KOPT-K1 (cell line): ENCODE data around the gene SMAD1.

Experiments used
- H3K27ac ChIP-seq: fragments of 200-600 bp; sonication (generic); 2 replicates; pipeline ENCODE4 v1.5.1; 2016; ENCODE audit warnings: antibody characterized with exemption, mild to moderate bottlenecking, low read depth, low read length; ENCODE audit not compliant: poor library complexity, severe bottlenecking
- H3K36me3 ChIP-seq: fragments of 200-600 bp; sonication (generic); 2 replicates; pipeline ENCODE4 v1.5.1; 2017; ENCODE audit warnings: antibody characterized with exemption, mild to moderate bottlenecking, low read length, moderate library complexity; ENCODE audit not compliant: insufficient read depth
- H3K9me3 ChIP-seq: fragments of 200-600 bp; sonication (generic); 2 replicates; pipeline ENCODE4 v1.5.1; 2017; ENCODE audit warnings: antibody characterized with exemption, low read length, mild to moderate bottlenecking; ENCODE audit not compliant: insufficient read depth, poor library complexity, severe bottlenecking

Gene SMAD1

DNA sequence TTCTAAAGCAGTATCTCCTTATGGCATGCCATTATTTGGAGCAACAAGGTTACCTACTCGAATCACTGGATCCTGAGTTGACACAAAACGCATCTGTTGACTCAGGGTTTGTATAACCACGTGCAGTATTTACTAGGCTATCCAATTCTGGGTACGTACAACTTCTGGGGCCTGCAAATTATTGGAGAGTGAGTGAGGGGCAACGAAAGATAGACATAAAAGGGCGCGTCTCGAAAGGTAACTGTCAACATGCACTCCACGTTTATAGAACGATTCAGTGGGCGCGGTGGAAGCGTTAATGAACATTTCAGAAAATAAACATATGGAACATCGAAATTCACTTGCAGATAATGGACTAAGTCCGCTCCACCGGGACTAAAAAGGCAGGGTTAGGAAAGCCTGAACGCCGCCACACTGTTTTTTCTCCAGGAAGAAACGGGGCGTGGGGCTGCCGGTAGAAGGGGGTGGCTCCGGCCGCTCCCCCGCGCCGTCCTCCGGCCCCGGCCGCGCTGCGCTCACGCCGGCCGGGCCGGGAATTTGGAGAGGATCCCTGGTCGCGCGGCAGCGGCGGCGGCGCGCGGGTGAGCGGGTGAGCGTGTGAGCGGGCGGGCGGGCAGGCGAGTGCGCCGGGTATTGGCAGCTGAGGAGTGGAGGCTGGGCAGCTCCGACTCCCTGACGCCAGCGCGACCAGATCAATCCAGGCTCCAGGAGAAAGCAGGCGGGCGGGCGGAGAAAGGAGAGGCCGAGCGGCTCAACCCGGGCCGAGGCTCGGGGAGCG, at the start of gene SMAD1:
SMAD1 (plus strand) TSS at position 690 of the 778 bp plus-strand sequence. CDS start 32,761 bp downstream, outside the sequence.
- Histone ChIP-seq H3K36me3 (no peaks in the 10 kb centered on the region), H3K9me3 (no peaks in the 10 kb centered on the region), H3K27ac (peak within 1 kb of the TSS; percentile 73)

DNA sequence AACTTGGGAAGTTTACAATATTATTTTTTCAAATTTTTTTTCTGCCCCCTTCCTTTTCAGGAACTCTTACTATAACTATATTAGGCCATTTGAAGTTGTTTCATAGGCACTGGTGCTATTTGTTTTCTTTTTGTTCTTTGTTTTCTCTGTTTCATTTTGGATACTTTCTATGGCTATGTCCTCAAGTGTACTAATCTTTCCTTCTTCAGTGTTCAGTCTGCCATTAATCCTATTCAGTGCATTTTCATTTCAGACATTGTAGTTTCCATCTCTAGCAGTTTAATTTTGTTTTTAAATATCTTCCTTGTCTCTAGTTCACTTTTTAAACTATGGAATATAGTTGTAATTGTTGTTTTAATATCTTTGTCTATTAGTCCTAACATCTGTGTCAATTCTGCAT, 48.0 kb upstream of the SMAD1 start:
- no peaks in the 10 kb centered on the region for H3K36me3 ChIP-seq
- H3K9me3 ChIP-seq: peaks cover 10% of the 10 kb centered on the region
- no peak overlapping the region for H3K27ac ChIP-seq

DNA sequence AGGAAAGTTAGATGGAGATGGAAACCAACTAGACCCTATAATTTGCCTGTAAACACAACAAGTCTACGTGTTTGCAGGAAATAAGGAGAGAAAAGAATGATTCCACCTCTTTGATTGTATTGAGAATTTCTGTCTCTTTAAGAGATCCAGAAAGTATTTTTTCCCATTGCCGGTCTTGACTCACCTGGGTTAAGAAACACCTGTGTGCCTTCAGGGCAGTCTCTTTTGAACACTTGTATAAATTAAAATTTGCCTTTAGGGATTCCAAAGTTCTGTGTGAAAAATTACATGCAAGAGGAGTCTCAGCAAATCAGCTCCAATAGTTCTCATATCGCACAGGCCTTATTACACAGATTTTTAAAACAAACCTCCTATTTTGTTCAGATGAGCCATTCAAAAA, 46.0 kb upstream of the SMAD1 start:
- Histone ChIP-seq H3K27ac (no peak overlapping the region), H3K36me3 (no peaks in the 10 kb centered on the region), H3K9me3 (peaks cover 10% of the 10 kb centered on the region)

DNA sequence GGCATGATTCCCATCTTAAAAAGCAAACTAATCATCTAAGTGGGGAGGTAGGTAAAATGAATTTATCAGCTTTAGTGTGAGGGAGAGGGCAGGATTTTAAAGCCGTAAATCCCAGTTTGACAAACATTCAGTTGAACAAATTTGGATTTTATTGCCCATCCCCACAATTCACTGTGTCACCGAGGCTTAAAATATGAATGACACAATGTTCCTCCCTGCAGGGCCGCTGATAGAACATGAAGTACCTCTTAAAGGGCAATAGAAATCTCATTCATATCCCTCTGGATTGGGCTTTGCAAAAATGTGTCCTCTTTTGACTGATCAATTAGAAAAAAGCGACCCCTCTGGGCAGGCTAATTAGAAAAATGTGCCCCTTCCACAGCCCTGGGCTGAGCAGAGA, 45.5 kb upstream of the SMAD1 start:
- peaks cover 10% of the 10 kb centered on the region for H3K9me3 ChIP-seq
- H3K36me3 ChIP-seq: no peaks in the 10 kb centered on the region
- H3K27ac ChIP-seq: no peak overlapping the region

DNA sequence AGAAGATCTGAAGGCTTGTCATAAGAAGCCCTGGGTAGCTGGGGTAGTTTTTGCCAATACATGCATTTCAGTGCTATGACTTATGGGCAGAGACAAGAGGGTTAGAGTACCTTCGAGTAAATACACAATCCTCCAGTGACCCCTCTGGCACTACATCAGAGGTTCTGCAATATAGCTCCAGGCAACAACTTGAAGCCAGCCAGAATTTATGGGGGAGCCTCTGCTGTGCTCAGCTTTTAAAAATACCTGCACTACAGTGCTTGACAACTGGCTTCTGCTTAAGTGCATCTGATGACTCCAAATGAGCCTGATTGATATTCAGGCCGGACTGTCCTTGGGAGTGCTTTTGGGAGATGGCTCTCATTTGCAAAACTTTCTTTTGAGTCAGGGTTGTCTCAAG, 44.9 kb upstream of the SMAD1 start:
- Histone ChIP-seq H3K36me3 (no peaks in the 10 kb centered on the region), H3K27ac (no peak overlapping the region), H3K9me3 (peaks cover 10% of the 10 kb centered on the region)

DNA sequence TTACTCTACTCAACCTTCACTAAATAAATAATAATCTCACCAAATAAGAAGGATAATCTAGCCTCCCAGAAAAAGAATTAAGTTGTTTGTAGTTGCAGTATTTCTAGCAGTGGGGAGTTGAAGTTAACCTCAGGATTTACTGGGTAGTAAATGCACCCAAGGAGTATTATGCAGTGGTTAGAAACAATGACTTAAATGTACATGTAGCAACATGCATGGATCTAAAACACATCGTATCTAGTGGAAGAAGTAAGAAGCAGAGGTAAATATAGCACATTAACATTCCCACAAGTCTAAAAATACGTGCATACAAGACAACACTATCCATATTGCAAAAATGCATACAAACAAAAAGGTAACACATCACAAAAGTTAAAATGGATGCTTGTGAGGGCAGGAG, 44.2 kb upstream of the SMAD1 start:
- no peaks in the 10 kb centered on the region for H3K36me3 ChIP-seq
- peaks cover 10% of the 10 kb centered on the region for H3K9me3 ChIP-seq
- no peak overlapping the region for H3K27ac ChIP-seq

DNA sequence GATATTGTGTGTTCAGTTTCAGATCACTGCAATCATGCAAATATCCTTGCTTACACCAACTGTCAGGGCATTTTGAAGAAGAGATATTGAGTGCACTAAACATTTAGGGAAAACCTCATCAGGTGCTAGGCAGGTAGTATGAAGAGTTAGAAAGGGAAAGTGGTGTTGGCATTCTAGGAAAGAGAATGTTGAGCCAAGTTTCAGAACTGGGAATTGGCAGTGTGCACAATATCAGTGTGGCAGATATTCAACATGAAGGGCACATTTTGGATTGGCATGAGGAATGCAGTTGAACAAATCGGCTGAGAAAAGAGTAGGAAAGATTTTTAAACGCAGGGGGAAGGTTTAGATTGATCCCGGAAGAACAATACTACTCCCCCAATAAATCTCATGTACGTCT, 43.4 kb upstream of the SMAD1 start:
- no peak overlapping the region for H3K27ac ChIP-seq
- no peaks in the 10 kb centered on the region for H3K36me3 ChIP-seq

DNA sequence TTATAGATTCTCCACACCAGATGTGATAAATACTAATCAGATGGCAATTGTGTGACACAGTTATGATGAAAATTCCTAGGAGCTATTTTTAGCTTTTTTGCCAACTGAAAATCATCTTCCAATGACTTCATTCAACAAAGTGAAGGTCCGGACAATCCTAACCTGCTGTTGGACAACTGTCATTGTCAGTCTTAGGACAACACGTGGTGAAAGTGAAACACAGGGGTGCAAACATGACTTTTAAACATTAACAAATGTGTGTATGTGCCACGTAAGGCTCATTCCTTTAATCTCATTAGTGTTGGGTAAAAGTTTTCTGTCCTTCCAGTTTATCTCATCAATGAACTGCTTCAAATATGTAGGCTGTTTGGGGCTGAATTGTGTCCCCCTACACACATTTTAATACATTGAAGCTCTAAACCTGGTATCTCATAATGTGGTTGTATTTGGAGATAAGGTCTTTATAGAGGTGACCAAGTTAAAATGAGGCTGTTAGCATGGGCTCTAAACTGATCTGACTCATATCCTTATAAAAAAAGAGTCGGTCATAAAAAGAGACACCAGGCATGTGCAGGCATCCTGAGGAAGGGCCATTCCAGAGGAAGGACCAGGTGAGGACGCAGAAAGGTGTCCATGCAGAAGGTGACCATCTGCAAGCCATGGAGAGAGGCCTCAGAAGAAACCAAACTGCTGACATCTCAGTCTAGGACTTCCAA, 41.2 kb upstream of the SMAD1 start:
- no peaks in the 10 kb centered on the region for H3K36me3 ChIP-seq
- H3K27ac ChIP-seq: no peak overlapping the region
- no peaks in the 10 kb centered on the region for H3K9me3 ChIP-seq

More for the DNA sequence above, 43.4 kb upstream of the SMAD1 start:
- H3K9me3 ChIP-seq: peaks cover 10% of the 10 kb centered on the region

DNA sequence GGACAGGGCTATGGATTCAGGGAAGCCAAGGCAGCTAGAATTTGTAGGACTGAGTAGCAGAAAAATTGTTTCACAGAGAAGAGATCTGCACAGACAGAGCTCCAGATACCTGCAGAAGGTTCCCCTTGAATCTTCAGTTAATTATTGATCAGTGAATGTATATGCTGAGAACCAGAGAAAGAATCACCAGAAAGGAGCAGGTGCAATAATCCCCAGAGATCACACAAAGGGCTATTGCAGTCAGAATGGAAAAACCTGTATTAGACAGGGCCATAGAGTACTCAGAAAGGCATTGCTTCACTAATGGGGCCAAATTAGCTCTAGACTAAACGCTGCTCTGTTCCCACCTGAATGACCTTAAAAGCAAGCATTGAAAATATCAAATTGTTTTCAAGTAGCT, 35.5 kb upstream of the SMAD1 start:
- no peaks in the 10 kb centered on the region for H3K9me3 ChIP-seq
- H3K27ac ChIP-seq: no peak overlapping the region
- H3K36me3 ChIP-seq: no peaks in the 10 kb centered on the region

DNA sequence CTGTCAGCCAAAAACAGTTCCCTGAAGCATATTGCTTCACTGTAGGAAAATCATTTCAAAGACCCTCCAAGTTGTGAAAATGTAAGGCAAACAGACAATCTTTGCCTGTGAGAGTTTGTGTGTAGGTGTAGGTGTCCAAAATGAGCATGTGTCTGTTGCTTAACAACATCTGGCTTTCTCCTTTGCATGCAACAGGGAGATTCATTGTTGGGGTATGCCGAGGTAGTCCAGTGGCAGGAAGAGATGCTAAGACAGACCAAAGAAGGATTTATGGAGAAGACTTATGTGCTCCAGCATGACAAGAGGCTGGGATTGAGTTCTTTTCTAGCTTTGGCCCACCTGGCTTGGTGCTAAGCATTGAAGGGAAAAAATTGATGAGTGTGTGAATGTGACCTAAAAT, 29.8 kb upstream of the SMAD1 start:
- Histone ChIP-seq H3K9me3 (peaks cover 10% of the 10 kb centered on the region), H3K36me3 (no peaks in the 10 kb centered on the region), H3K27ac (no peak overlapping the region)

DNA sequence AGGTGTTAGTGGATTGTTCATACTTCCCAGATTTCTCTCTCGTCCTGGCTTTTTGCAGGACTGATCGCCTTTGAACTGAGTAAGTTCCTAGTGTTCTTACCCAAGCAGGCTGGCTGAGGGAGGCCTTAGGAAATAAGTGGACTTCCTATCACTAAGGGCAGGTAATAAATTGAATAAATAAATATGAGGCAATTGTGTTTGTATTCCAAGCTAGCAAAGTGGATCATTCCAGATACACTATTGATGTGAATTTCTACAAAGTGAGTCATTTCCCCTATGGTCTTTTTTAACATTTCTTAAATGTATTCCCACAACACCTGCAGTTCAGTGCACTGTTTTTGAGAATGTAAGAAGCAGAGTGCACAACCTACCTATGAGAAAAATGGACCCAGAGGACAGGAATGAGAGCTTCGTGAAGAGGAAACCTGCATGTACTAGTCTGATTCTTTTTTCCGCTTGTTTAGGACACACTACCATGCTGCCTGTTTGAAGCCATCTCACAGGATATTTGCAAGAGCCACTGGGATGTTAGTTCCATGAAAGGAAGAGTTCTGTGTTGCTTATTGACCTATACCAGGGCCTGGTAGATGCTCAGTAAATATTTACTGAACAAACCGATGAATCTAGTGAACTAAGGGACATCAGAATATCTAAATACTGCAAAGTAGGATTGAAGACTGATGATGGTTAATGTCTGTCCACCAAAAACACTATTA, 29.0 kb upstream of the SMAD1 start:
- Histone ChIP-seq H3K36me3 (no peaks in the 10 kb centered on the region), H3K9me3 (peaks cover 10% of the 10 kb centered on the region), H3K27ac (no peak overlapping the region)

DNA sequence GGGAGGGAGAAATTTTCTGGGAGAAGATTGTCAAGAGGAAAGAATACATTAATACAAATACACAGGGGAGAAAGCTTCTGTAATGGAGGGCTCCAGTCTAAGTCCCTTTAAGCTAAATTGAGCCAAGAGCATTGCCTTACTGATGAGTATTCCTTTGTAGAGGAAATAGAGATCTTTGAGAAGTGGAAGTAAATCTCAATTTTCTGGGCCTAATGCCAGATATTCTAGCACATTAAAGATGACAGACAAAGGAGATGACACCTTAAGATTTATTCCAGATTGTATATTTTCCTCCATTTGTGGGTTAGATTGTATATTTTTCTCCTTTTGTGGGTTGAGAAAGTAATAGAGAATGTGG, 28.5 kb upstream of the SMAD1 start:
- no peak overlapping the region for H3K27ac ChIP-seq
- no peaks in the 10 kb centered on the region for H3K36me3 ChIP-seq
- H3K9me3 ChIP-seq: peaks cover 10% of the 10 kb centered on the region

DNA sequence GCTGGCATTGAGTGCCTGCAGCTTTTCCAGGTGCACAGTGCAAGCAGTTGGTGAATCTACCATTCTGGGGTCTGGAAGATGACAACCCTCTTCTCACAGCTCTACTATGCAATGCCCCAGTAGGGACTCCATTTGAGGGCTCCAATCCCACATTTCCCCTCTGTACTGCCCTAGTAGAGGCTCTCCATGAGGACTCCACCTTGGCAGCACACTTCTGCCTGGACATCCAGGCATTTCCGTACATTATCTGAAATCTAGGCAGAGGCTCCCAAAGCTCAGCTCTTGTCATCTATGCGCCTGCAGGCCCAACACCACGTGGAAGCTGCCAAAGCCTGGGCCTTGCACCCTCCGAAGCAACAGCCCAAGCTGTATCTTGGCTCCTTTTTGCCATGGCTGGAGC, 8.4 kb upstream of the SMAD1 start:
- H3K27ac ChIP-seq: no peak overlapping the region
- no peaks in the 10 kb centered on the region for H3K36me3 ChIP-seq
- peaks cover 20% of the 10 kb centered on the region for H3K9me3 ChIP-seq

DNA sequence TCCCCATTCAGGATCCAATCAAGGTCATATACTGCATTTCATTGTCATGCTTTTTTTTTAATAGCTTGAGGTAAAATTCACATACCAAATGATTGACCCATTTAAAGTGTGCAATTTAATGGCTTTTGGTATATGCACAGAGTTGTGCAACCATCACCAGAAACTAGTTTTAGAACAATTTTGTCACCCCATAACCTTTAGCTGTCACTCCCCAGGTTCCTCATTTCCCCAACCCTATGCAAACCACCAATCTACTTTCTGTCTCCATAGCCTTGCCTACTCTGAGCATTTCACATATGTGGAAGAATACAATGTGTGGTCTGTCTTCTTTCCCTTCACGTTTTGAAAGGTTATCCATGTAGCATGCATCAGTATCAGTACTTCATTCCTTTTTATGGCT, 1.4 kb upstream of the SMAD1 start:
- H3K36me3 ChIP-seq: no peaks in the 10 kb centered on the region
- no peak overlapping the region for H3K27ac ChIP-seq
- H3K9me3 ChIP-seq: no peaks in the 10 kb centered on the region

DNA sequence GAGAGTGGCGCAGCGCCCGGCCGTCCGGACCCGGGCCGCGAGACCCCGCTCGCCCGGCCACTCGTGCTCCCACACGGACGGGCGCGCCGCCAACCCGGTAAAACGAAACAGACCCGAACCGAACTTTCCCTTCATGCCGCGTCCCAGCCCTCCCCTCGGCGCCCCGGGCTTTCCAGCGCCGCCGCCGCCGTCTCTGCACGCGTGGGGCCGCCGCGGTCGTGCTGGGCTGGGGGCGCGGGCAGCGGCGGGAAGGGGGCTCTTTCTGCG, 222 bp downstream of the SMAD1 start:
- Histone ChIP-seq H3K27ac (peak overlapping the region; percentile 73), H3K36me3 (no peaks in the 10 kb centered on the region), H3K9me3 (no peaks in the 10 kb centered on the region)
